Esophagus muscularis mucosa (tissue), 4 donors: ENCODE data around the gene KLHL1.

Experiments used
- CTCF ChIP-seq, 3 experiments: fragments of 200-600 bp in 2 of 3; fragments of 450-650 bp in 1 of 3; sonication (generic) in 2 of 3; IDR thresholded peaks; one replicate each; pipeline ENCODE4 v1.5.1; 2017 to 2019; ENCODE audit warnings: antibody characterized with exemption in 3 of 3, mild to moderate bottlenecking in 2 of 3, moderate library complexity in 1 of 3
- EP300 ChIP-seq: sonication (generic); formaldehyde crosslinking; IDR thresholded peaks from one replicate; pipeline ENCODE4 v1.6.1; 2017; ENCODE audit warnings: antibody characterized with exemption
- POLR2A ChIP-seq: fragments of 450-650 bp; IDR thresholded peaks from one replicate; pipeline ENCODE4 v1.6.1; 2017; ENCODE audit warnings: antibody characterized with exemption, moderate library complexity, mild to moderate bottlenecking, low read depth
- POLR2AphosphoS5 ChIP-seq, 2 donors: sonication (generic); formaldehyde crosslinking; IDR thresholded peaks; one replicate each; pipeline ENCODE4 v1.6.1; 2017; ENCODE audit warnings: antibody characterized with exemption in 2 of 2

- TF ChIP-seq CTCF (IDR thresholded peaks at IDR 0.05) (no peak), POLR2A (no peak), EP300 (no peak), POLR2AphosphoS5 (IDR thresholded peaks at IDR 0.05) (no peak)
These were observed 93.9 kb downstream of the KLHL1 start for GRCh38 chr13:70014337-70014736.
